GM10248 (cell line): ENCODE results near the gene MYO16.

Experiments used
- CTCF ChIA-PET: fragments of 300-600 bp; sonication (Branson Sonifier 250); formaldehyde crosslinking; extraction: SDS; loops from one replicate; lab custom pipeline; 2021; ENCODE audit warnings: antibody characterized with exemption; lab: Yijun Ruan, JAX
- POLR2A ChIA-PET: fragments of 350-650 bp; sonication (Branson Sonifier 250); formaldehyde crosslinking; extraction: SDS; loops from one replicate; lab custom pipeline; 2020; ENCODE audit warnings: antibody characterized with exemption; lab: Yijun Ruan, JAX
- DNase-seq: peaks from one replicate; pipeline ENCODE4 v3.0.0; 2012; ENCODE audit errors: extremely low spot score
- TF ChIP-seq, protein P1 (sequence below): IDR thresholded peaks from 2 replicates; pipeline ENCODE4 v1.5.1; 2012; ENCODE audit warnings: mild to moderate bottlenecking, low read depth; ENCODE audit errors: extremely low read depth, missing control alignments, control extremely low read depth

Gene MYO16

DNA sequence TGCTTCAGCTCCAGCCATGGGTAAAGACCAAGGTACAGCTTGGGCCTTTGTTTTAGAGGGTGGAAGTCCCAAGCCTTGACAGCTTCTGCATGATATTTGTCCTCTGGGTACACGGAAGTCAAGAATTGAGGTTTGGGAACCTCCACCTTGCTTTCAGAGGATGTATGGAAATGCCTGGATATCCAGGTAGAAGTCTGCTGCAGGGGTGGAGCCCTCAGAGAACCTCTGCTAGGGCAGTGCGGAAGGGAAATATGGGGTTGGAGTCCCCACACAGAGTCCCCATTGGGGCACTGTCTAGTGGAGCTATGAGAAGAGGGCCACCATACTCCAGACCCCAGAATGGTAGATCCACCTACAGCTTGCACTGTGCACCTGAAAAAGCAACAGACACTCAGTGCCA is 23.0 kb upstream of the MYO16 start:
- DNase-seq = no peak
- ChIA-PET POLR2A (no interaction called here), CTCF (no interaction called here)

GRCh38 chr13:108609353-108609752 is 20.1 kb upstream of the MYO16 start:
- ChIA-PET POLR2A (no interaction called here), CTCF (interaction anchor here (1.7 to 2.9 kb wide), 3 partner anchors 12 to 286 kb away, joined by 3 to 7 read pairs (median 6); no protein-coding TSS in a partner anchor)
- DNase-seq = no peak
- TF ChIP-seq, protein P1, sequence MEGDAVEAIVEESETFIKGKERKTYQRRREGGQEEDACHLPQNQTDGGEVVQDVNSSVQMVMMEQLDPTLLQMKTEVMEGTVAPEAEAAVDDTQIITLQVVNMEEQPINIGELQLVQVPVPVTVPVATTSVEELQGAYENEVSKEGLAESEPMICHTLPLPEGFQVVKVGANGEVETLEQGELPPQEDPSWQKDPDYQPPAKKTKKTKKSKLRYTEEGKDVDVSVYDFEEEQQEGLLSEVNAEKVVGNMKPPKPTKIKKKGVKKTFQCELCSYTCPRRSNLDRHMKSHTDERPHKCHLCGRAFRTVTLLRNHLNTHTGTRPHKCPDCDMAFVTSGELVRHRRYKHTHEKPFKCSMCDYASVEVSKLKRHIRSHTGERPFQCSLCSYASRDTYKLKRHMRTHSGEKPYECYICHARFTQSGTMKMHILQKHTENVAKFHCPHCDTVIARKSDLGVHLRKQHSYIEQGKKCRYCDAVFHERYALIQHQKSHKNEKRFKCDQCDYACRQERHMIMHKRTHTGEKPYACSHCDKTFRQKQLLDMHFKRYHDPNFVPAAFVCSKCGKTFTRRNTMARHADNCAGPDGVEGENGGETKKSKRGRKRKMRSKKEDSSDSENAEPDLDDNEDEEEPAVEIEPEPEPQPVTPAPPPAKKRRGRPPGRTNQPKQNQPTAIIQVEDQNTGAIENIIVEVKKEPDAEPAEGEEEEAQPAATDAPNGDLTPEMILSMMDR = peak; percentile 17

More for the DNA sequence above, 23.0 kb upstream of the MYO16 start:
- TF ChIP-seq, protein P1 = no peak

GRCh38 chr13:108610507-108610906 is 18.9 kb upstream of the MYO16 start:
- CTCF ChIA-PET = no interaction called here
- TF ChIP-seq, protein P1 = no peak
- DNase-seq = no peak
- POLR2A ChIA-PET = no interaction called here

GRCh38 chr13:108615241-108615640 is 14.2 kb upstream of the MYO16 start:
- ChIA-PET POLR2A (no interaction called here), CTCF (no interaction called here)
- DNase-seq = no peak
- TF ChIP-seq, protein P1 = no peak

DNA sequence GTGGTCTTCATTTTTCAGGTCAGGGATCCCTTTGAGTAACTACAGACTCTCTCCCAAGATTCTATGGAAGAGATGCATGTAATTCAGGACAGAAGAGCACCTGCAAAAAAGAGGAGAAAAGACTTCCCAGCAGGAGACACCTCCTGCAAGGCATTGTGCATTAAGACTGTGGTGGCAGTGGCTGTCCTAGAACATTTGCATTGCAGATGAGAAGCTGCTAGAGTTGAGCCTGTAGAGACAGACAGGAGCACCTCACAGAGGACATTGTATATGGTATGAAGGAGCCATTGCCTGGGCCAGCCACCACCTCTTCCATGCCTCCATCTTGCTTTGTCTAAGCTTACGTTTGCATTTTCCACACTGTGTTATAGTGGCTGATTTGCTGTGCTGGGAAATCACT is 11.2 kb upstream of the MYO16 start:
- ChIA-PET CTCF (no interaction called here), POLR2A (no interaction called here)
- TF ChIP-seq, protein P1 = no peak
- no peak for DNase-seq

DNA sequence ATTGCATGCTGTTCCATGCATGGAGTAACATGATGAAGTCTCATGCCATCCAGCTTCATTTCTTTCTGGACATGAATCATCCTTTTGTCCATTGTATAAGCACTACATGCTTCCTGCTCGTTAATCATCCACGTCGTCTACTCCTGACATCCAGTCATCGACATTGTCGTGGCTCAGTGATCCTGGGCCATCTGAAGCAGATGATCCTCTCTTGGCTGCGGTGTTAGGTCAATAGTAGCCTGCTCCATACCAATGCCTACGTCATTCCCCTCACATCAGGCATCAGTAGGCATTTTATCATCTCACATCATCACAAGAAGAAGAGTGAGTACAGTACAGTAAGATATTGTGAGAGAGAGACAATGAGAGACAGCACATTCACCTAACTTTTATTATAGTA is 7.9 kb upstream of the MYO16 start:
- CTCF ChIA-PET = interaction anchor here (1.4 kb wide), 1 partner anchor 16 kb away, joined by 3 read pairs; no protein-coding TSS in a partner anchor
- TF ChIP-seq, protein P1 = no peak
- DNase-seq = no peak
- POLR2A ChIA-PET = no interaction called here
